Measurements from ENCODE around the gene SGPP1. TPM values are rescaled to one million over a fixed set of nuclear protein-coding genes. Genes with fewer than 3 reads are reported as not detected.
A peak's percentile ranks its signal among the peaks of the same experiment; 100 is the strongest.

Gene SGPP1
- total and polyA plus RNA-seq, 10 of the 15 experiments (the other 5 are each of a cell fraction or from before 2014, with no cell fraction given): 3.5 to 37.7 (median 25.5) TPM

GRCh38 chr14:63747846-63748245, 20.0 kb upstream of the SGPP1 start:
- SMC1A ChIA-PET (ENCODE audit: uncharacterized antibody, unreplicated experiment): interaction anchor here (0.7 to 4.9 kb wide), 13 partner anchors 10 to 114 kb away, joined by 3 to 52 read pairs (median 6); partner anchors contain the start of genes SGPP1 and WDR89
- intact Hi-C loops (cut with micrococcal nuclease; ENCODE audit: unreplicated experiment): loop anchor here (1.0 to 5.0 kb wide), 2 partner anchors 22 to 206 kb away; partner anchors contain the start of gene PPP2R5E
- Histone ChIP-seq H3K79me2 (ENCODE audit: control insufficient read depth, insufficient read depth, low read length) (no peaks in the 10 kb centered on the region), H3K27me3 (replicated peaks in 1 of 2; ENCODE audit: control insufficient read depth in 2 of 2, insufficient read depth in 2 of 2, low read length in 1 of 2) (no peaks in the 10 kb centered on the region), H3K4me1 (ENCODE audit: control insufficient read depth, insufficient read depth, low read length) (peaks cover 36% of the 10 kb centered on the region), H3K4me2 (ENCODE audit: control insufficient read depth, insufficient read depth) (peak overlapping the region; percentile 6), H3K4me3 (peak overlapping the region; percentile 21; the same call in 1 of the 2 replicates), H3K36me3 (ENCODE audit: control insufficient read depth in 2 of 2, insufficient read depth in 2 of 2, low read length in 1 of 2) (no peaks in the 10 kb centered on the region), H3K27ac (ENCODE audit: control insufficient read depth, insufficient read depth) (peak overlapping the region; percentile 72), H3K9me3 (replicated peaks; ENCODE audit: control insufficient read depth, insufficient read depth, low read length) (no peaks in the 10 kb centered on the region), H3K9ac (ENCODE audit: control insufficient read depth, insufficient read depth, low read length) (no peak overlapping the region), H4K20me1 (ENCODE audit: control insufficient read depth, insufficient read depth) (no peaks in the 10 kb centered on the region), H2AFZ (ENCODE audit: control insufficient read depth, low read depth, low read length) (no peak overlapping the region; the same call in 1 of the 2 replicates)
- no TSS peak for BruUV-seq (replicated peaks)
- no peak for DNase-seq (ENCODE audit: low read depth, low spot score)
- POLR2A ChIA-PET: interaction anchor here (0.7 to 3.6 kb wide), 6 partner anchors 10 to 1632 kb away, joined by 4 to 51 read pairs (median 9); partner anchors contain the start of genes SGPP1 and WDR89
- CTCF ChIA-PET: interaction anchor here (0.6 to 3.5 kb wide), 15 partner anchors 9 to 359 kb away, joined by 3 to 20 read pairs (median 4); partner anchors contain the start of genes SGPP1 and WDR89
- ATAC-seq: peak; percentile 57
- RAD21 ChIA-PET (ENCODE audit: unreplicated experiment): interaction anchor here (0.6 to 8.1 kb wide), 15 partner anchors 10 to 546 kb away, joined by 3 to 64 read pairs (median 6); partner anchors contain the start of genes ESR2, SGPP1 and WDR89
- in situ Hi-C loops (cut with MboI): no loop called here
- no peak for FAIRE-seq
- 6% methylated on average over 3 of the region's 3 CpGs for WGBS (ENCODE audit: insufficient coverage, insufficient replicate concordance, low lambda C conversion rate, missing lambda C conversion rate)
- TF ChIP-seq, protein P1, sequence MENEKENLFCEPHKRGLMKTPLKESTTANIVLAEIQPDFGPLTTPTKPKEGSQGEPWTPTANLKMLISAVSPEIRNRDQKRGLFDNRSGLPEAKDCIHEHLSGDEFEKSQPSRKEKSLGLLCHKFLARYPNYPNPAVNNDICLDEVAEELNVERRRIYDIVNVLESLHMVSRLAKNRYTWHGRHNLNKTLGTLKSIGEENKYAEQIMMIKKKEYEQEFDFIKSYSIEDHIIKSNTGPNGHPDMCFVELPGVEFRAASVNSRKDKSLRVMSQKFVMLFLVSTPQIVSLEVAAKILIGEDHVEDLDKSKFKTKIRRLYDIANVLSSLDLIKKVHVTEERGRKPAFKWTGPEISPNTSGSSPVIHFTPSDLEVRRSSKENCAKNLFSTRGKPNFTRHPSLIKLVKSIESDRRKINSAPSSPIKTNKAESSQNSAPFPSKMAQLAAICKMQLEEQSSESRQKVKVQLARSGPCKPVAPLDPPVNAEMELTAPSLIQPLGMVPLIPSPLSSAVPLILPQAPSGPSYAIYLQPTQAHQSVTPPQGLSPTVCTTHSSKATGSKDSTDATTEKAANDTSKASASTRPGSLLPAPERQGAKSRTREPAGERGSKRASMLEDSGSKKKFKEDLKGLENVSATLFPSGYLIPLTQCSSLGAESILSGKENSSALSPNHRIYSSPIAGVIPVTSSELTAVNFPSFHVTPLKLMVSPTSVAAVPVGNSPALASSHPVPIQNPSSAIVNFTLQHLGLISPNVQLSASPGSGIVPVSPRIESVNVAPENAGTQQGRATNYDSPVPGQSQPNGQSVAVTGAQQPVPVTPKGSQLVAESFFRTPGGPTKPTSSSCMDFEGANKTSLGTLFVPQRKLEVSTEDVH (IDR thresholded peaks at IDR 0.05; ENCODE audit: low read depth, partially characterized antibody): peak; percentile 20
- TF ChIP-seq BRCA1 (IDR thresholded peaks at IDR 0.05; ENCODE audit: low read depth, low read length): no peak
- peak; percentile 51 for TF ChIP-seq ATF7 (IDR thresholded peaks at IDR 0.05; ENCODE audit: low read depth)
- TF ChIP-seq, protein P2, sequence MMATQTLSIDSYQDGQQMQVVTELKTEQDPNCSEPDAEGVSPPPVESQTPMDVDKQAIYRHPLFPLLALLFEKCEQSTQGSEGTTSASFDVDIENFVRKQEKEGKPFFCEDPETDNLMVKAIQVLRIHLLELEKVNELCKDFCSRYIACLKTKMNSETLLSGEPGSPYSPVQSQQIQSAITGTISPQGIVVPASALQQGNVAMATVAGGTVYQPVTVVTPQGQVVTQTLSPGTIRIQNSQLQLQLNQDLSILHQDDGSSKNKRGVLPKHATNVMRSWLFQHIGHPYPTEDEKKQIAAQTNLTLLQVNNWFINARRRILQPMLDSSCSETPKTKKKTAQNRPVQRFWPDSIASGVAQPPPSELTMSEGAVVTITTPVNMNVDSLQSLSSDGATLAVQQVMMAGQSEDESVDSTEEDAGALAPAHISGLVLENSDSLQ (IDR thresholded peaks at IDR 0.05): peak; percentile 59
- peak; percentile 34 for TF ChIP-seq RUNX3 (IDR thresholded peaks at IDR 0.05; ENCODE audit: low read length)
